Neural cell (in vitro differentiated cells): ENCODE data around the gene CACNA1F.

Experiments
- CTCF ChIP-seq: fragments of 450-650 bp; IDR thresholded peaks from 2 replicates; pipeline ENCODE4 v1.5.1; 2014; ENCODE audit warnings: antibody characterized with exemption, mild to moderate bottlenecking, moderate library complexity; ENCODE audit not compliant: poor library complexity, severe bottlenecking
- POLR2AphosphoS5 ChIP-seq: IDR thresholded peaks from 2 replicates; pipeline ENCODE4 v1.6.1; 2012

DNA sequence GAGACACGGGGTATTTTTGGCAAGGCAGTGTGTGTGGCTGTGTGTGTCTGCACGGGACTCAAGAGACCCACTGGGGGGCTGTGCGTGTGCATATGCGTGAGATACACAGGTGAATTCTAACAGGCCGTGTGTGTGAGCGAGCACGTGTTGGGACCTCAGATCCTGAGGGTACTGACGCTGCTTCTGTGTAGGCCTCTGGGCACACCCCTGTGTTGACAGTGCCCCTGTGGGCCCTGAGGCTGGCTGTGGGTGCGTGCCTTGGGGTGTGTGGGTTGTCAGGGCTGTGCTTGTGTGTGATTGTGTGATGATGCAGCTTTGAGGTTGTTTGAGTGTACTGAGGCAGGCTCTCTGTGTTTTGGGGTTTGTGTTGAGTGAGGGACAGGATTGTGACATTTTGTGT, 17.4 kb upstream of the CACNA1F start:
- TF ChIP-seq CTCF (no peak), POLR2AphosphoS5 (no peak)
